MM.1S (cell line): ENCODE data around the gene CYRIA.

Experiments
- EZH2 ChIP-seq: fragments of 300-600 bp; sonication (generic); optimal IDR thresholded peaks from 2 replicates; pipeline ENCODE3; 2017; ENCODE audit warnings: low read depth, mild to moderate bottlenecking, antibody characterized with exemption, low read length, mixed read lengths
- TF ChIP-seq, protein P1 (sequence below): fragments of 300-600 bp; sonication (generic); IDR thresholded peaks from 2 replicates; pipeline ENCODE4 v1.5.1; 2016; ENCODE audit warnings: antibody characterized with exemption, low read length, mixed read lengths

DNA sequence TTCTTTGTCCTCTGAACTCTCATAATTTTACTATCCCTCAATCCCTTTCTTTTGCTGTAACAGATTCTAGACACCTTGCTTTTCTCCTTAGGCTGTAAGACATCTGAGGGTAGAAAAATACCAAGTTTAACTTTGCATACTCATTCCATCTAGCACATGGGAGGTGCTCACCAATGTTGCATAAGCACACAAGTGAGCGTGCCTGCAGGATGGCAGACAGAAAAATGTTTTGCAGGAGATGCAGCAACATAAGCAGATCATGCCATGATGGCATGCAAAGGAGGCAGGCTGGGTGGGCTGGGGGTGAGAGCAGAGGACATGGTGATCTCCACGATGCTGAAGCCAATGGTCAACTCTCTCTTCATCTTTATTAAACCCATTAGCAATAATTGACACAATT is 24.1 kb downstream of the CYRIA start:
- TF ChIP-seq, protein P1, sequence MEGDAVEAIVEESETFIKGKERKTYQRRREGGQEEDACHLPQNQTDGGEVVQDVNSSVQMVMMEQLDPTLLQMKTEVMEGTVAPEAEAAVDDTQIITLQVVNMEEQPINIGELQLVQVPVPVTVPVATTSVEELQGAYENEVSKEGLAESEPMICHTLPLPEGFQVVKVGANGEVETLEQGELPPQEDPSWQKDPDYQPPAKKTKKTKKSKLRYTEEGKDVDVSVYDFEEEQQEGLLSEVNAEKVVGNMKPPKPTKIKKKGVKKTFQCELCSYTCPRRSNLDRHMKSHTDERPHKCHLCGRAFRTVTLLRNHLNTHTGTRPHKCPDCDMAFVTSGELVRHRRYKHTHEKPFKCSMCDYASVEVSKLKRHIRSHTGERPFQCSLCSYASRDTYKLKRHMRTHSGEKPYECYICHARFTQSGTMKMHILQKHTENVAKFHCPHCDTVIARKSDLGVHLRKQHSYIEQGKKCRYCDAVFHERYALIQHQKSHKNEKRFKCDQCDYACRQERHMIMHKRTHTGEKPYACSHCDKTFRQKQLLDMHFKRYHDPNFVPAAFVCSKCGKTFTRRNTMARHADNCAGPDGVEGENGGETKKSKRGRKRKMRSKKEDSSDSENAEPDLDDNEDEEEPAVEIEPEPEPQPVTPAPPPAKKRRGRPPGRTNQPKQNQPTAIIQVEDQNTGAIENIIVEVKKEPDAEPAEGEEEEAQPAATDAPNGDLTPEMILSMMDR: no peak
- no peak for TF ChIP-seq EZH2
